Measurements from ENCODE around the gene TBX5. TPM values are rescaled to one million over a fixed set of nuclear protein-coding genes. Genes with fewer than 3 reads are reported as not detected.

TBX5 gene
- polyA plus RNA-seq, 1 of the 3 experiments (the other 2 are of a cell fraction): not detected

DNA sequence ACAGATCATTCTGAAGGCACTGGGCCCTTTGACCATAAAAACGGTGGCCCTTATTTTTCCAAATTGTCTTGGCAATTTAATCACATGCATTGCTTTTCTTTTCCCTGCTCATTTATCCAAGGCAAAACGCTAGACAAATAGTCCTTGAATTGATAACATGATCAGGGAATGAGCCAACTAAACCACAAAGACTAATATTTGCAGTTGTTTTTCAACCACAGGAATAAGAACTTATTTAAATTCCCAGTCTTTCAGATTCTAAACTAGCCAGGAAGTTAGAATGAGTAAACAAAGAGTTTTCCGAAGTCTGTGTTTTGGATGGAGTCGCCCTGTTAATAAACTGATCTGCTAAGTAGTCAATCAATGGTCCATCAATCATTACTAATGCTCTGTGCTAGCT is 14.9 kb downstream of the TBX5 start:
- H3K27me3 ChIP-seq (ENCODE audit: insufficient read depth): peaks cover 39% of the 10 kb centered on the region
- no peak overlapping the region for H3K9ac ChIP-seq

More for the DNA sequence above, 14.9 kb downstream of the TBX5 start:
- DNase-seq: no peak
- no peaks in the 10 kb centered on the region for H3K4me1 ChIP-seq (ENCODE audit: control insufficient read depth in 1 of 2, insufficient read depth in 2 of 2, low read depth in 1 of 2, low read length in 1 of 2)
- no peaks in the 10 kb centered on the region for H3K79me2 ChIP-seq (ENCODE audit: insufficient read depth)
- no peaks in the 10 kb centered on the region for H3K36me3 ChIP-seq (replicated peaks in 1 of 2; ENCODE audit: control insufficient read depth in 1 of 2, insufficient read depth in 2 of 2, low read length in 1 of 2)
- no peaks in the 10 kb centered on the region for H3K9me3 ChIP-seq
- no peaks in the 10 kb centered on the region for H3F3A ChIP-seq (replicated peaks; ENCODE audit: insufficient read depth)
- no peaks in the 10 kb centered on the region for H4K20me1 ChIP-seq (ENCODE audit: insufficient read depth)
- WGBS (ENCODE audit: low lambda C conversion rate): 16% methylated on average over 4 of the region's 4 CpGs
- H3K4me3 ChIP-seq (ENCODE audit: low read depth in 2 of 2, low read length in 1 of 2): no peak overlapping the region
- no peaks in the 10 kb centered on the region for H3K9me2 ChIP-seq
- TF ChIP-seq, protein P1, sequence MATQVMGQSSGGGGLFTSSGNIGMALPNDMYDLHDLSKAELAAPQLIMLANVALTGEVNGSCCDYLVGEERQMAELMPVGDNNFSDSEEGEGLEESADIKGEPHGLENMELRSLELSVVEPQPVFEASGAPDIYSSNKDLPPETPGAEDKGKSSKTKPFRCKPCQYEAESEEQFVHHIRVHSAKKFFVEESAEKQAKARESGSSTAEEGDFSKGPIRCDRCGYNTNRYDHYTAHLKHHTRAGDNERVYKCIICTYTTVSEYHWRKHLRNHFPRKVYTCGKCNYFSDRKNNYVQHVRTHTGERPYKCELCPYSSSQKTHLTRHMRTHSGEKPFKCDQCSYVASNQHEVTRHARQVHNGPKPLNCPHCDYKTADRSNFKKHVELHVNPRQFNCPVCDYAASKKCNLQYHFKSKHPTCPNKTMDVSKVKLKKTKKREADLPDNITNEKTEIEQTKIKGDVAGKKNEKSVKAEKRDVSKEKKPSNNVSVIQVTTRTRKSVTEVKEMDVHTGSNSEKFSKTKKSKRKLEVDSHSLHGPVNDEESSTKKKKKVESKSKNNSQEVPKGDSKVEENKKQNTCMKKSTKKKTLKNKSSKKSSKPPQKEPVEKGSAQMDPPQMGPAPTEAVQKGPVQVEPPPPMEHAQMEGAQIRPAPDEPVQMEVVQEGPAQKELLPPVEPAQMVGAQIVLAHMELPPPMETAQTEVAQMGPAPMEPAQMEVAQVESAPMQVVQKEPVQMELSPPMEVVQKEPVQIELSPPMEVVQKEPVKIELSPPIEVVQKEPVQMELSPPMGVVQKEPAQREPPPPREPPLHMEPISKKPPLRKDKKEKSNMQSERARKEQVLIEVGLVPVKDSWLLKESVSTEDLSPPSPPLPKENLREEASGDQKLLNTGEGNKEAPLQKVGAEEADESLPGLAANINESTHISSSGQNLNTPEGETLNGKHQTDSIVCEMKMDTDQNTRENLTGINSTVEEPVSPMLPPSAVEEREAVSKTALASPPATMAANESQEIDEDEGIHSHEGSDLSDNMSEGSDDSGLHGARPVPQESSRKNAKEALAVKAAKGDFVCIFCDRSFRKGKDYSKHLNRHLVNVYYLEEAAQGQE (IDR thresholded peaks at IDR 0.05; ENCODE audit: low read depth, low read length): no peak
- TF ChIP-seq, protein P2, sequence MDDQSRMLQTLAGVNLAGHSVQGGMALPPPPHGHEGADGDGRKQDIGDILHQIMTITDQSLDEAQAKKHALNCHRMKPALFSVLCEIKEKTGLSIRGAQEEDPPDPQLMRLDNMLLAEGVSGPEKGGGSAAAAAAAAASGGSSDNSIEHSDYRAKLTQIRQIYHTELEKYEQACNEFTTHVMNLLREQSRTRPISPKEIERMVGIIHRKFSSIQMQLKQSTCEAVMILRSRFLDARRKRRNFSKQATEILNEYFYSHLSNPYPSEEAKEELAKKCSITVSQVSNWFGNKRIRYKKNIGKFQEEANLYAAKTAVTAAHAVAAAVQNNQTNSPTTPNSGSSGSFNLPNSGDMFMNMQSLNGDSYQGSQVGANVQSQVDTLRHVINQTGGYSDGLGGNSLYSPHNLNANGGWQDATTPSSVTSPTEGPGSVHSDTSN (IDR thresholded peaks at IDR 0.05): no peak
- TF ChIP-seq ELF1 (IDR thresholded peaks at IDR 0.05): no peak
- no peak for TF ChIP-seq TAF1 (IDR thresholded peaks at IDR 0.05; ENCODE audit: borderline replicate concordance, low read depth, low read length)
- TF ChIP-seq, protein P3, sequence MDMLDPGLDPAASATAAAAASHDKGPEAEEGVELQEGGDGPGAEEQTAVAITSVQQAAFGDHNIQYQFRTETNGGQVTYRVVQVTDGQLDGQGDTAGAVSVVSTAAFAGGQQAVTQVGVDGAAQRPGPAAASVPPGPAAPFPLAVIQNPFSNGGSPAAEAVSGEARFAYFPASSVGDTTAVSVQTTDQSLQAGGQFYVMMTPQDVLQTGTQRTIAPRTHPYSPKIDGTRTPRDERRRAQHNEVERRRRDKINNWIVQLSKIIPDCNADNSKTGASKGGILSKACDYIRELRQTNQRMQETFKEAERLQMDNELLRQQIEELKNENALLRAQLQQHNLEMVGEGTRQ (IDR thresholded peaks at IDR 0.05; ENCODE audit: borderline replicate concordance, low read depth, low read length): no peak
- no peak for TF ChIP-seq GABPA (IDR thresholded peaks at IDR 0.05; ENCODE audit: low read depth)
- TF ChIP-seq EZH2phosphoT487 (IDR thresholded peaks at IDR 0.05; ENCODE audit: borderline replicate concordance, low read depth): no peak
- TF ChIP-seq MXI1 (IDR thresholded peaks at IDR 0.05; ENCODE audit: low read depth, low read length): no peak
- TF ChIP-seq JUND (IDR thresholded peaks at IDR 0.05): no peak
- TF ChIP-seq FOXM1 (IDR thresholded peaks at IDR 0.05; ENCODE audit: low read depth): no peak
- TF ChIP-seq, protein P4, sequence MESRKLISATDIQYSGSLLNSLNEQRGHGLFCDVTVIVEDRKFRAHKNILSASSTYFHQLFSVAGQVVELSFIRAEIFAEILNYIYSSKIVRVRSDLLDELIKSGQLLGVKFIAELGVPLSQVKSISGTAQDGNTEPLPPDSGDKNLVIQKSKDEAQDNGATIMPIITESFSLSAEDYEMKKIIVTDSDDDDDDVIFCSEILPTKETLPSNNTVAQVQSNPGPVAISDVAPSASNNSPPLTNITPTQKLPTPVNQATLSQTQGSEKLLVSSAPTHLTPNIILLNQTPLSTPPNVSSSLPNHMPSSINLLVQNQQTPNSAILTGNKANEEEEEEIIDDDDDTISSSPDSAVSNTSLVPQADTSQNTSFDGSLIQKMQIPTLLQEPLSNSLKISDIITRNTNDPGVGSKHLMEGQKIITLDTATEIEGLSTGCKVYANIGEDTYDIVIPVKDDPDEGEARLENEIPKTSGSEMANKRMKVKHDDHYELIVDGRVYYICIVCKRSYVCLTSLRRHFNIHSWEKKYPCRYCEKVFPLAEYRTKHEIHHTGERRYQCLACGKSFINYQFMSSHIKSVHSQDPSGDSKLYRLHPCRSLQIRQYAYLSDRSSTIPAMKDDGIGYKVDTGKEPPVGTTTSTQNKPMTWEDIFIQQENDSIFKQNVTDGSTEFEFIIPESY (IDR thresholded peaks at IDR 0.05; ENCODE audit: borderline replicate concordance, low read depth): no peak
- TF ChIP-seq NFIC (IDR thresholded peaks at IDR 0.05; ENCODE audit: borderline replicate concordance): no peak
- TF ChIP-seq GATA2 (CRISPR knock-in tag; IDR thresholded peaks at IDR 0.05): no peak
- POLR2A ChIA-PET: no interaction called here
- H3K27ac ChIP-seq (ENCODE audit: low read depth in 2 of 2, low read length in 1 of 2): no peak overlapping the region
- CTCF ChIA-PET: no interaction called here
- H2AFZ ChIP-seq (ENCODE audit: low read depth): no peak overlapping the region
- no peak overlapping the region for H3K4me2 ChIP-seq

Measured in SK-N-SH (cell line).